Kidney (tissue), 14 donors: ENCODE data around the gene SPRING1. TPM values are rescaled to one million over a fixed set of nuclear protein-coding genes. Genes with fewer than 3 reads are reported as not detected.

Experiments used
- DNase-seq, 5 donors: peaks; one replicate each; pipeline ENCODE4 v3.0.0-alpha.2; 2013 to 2020
- FAIRE-seq: peaks from 2 replicates; lab custom pipeline; 2012; peaks lifted over from hg19 to GRCh38; lab: Jason Lieb, UNC
- H3K27ac ChIP-seq, 2 donors: one replicate each; pipeline ENCODE4 v1.7.0; 2013; ENCODE audit warnings: low read depth in 2 of 2, low read length in 2 of 2, inconsistent platforms in 1 of 2
- H3K27me3 ChIP-seq: one replicate; pipeline ENCODE4 v1.7.1; 2013; ENCODE audit warnings: low read length, inconsistent platforms; ENCODE audit not compliant: control insufficient read depth, insufficient read depth
- H3K36me3 ChIP-seq, 3 donors: one replicate each; pipeline versions ENCODE4 v1.7.0 to v1.7.1; 2013; ENCODE audit warnings: low read length in 3 of 3, control low read depth in 1 of 3, inconsistent platforms in 1 of 3; ENCODE audit not compliant: insufficient read depth in 3 of 3, control insufficient read depth in 2 of 3
- H3K4me1 ChIP-seq, 3 donors: one replicate each; pipeline versions ENCODE4 v1.7.0 to v1.7.1; 2013; ENCODE audit warnings: low read length in 3 of 3, inconsistent platforms in 1 of 3, low read depth in 1 of 3; ENCODE audit not compliant: control insufficient read depth in 2 of 3, insufficient read depth in 2 of 3
- H3K4me3 ChIP-seq, 3 donors: one replicate each; pipeline versions ENCODE4 v1.7.0 to v1.8.1; 2013; ENCODE audit warnings: low read length in 3 of 3, control low read depth in 1 of 3, inconsistent platforms in 1 of 3
- H3K9ac ChIP-seq, 3 donors: one replicate each; pipeline versions ENCODE4 v1.7.0 to v1.7.1; 2013; ENCODE audit warnings: low read length in 3 of 3, control low read depth in 1 of 3, inconsistent platforms in 1 of 3
- H3K9me3 ChIP-seq, 3 donors: one replicate each; pipeline versions ENCODE4 v1.7.0 to v1.7.1; 2013; ENCODE audit warnings: low read length in 3 of 3, control low read depth in 1 of 3, inconsistent platforms in 1 of 3; ENCODE audit not compliant: control insufficient read depth in 2 of 3, insufficient read depth in 1 of 3
- intact Hi-C: fragments of 100-400 bp; cut with DNase I; formaldehyde crosslinking; loops from one replicate; pipeline ENCODE4 v1.11.1; 2022
- polyA plus RNA-seq: library from polyadenylated mRNA; stranded (reverse); fragments of 350-450 nt; fragmentation: Illumina TruSeq; extraction: RNeasy Lipid Tissue Mini Kit (QIAGEN cat#74804); gene quantifications from one replicate; pipeline ENCODE4 v1.2.3, GENCODE V29; 2014; ENCODE audit warnings: low read depth, low replicate concordance; ENCODE audit not compliant: insufficient read depth
- total RNA-seq: library from RNA; stranded (reverse); fragmentation: NEBNext Ultra II Directional; extraction: Animal tissue kit (Norgen Biotek cat#: 25700); gene quantifications from one replicate; pipeline ENCODE4 v1.2.1, GENCODE V29; 2021
- TF ChIP-seq, protein P1 (sequence below): IDR thresholded peaks from 3 replicates; pipeline ENCODE4 v1.5.1; 2012; ENCODE audit warnings: mild to moderate bottlenecking, moderate library complexity, borderline replicate concordance; ENCODE audit not compliant: insufficient read depth; ENCODE audit errors: extremely low read depth
- donor health status: control.
- donor health status: control.
- donor health status: control.
- donor health status: control.
- donor health status: control.
- donor health status: DM: yes; HTN: yes; CAD: no.
- donor health status: Normal renal cell carcinoma (clear cell type).

The SPRING1 gene
- total and polyA plus RNA-seq, 2 donors from 2014 or later = 45.3 to 49.4 TPM

DNA sequence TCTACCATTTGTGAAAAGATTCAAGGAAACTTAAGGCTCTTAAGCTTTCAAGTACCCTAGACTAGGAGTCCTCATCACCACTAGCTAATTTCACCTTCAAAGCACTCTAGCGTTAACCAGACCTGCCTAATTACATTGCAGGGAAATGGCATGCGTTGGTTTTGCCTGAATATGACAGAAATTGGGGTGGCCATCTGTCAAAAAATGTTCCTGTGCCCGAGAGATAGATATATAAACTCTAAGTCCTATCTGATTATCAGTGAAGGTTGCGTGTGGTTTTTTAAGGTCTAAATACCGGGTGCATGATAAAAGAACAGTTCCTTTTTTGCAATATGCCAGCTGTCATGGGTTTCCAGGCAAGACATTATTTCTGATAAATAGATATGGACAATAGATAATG lies 48.3 kb downstream of the SPRING1 start:
- H3K9me3 ChIP-seq = no peaks in the 10 kb centered on the region

More for the DNA sequence above, 48.3 kb downstream of the SPRING1 start:
- TF ChIP-seq, protein P1, sequence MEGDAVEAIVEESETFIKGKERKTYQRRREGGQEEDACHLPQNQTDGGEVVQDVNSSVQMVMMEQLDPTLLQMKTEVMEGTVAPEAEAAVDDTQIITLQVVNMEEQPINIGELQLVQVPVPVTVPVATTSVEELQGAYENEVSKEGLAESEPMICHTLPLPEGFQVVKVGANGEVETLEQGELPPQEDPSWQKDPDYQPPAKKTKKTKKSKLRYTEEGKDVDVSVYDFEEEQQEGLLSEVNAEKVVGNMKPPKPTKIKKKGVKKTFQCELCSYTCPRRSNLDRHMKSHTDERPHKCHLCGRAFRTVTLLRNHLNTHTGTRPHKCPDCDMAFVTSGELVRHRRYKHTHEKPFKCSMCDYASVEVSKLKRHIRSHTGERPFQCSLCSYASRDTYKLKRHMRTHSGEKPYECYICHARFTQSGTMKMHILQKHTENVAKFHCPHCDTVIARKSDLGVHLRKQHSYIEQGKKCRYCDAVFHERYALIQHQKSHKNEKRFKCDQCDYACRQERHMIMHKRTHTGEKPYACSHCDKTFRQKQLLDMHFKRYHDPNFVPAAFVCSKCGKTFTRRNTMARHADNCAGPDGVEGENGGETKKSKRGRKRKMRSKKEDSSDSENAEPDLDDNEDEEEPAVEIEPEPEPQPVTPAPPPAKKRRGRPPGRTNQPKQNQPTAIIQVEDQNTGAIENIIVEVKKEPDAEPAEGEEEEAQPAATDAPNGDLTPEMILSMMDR = no peak
- intact Hi-C loops = no loop called here
- Histone ChIP-seq H3K4me1 (peaks cover 0 to 4% (median 3%) of the 10 kb centered on the region in 3 donors), H3K36me3 (no peaks in the 10 kb centered on the region), H3K9ac (no peak overlapping the region), H3K4me3 (no peak overlapping the region), H3K27ac (no peak overlapping the region), H3K27me3 (peaks cover 4% of the 10 kb centered on the region)
- FAIRE-seq = no peak
- DNase-seq = no peak

Other genes with a start within 250 kb of the SPRING1 start
- 2.1 TPM for gene MAP1LC3B2, start 178.7 kb downstream of the SPRING1 start, total RNA-seq
- gene MAP1LC3B2, start 178.7 kb downstream of the SPRING1 start, polyA plus RNA-seq = 4.5 TPM
- 6.8 TPM for gene RNFT2, start 246 bp upstream of the SPRING1 start, total RNA-seq
- gene RNFT2, start 246 bp upstream of the SPRING1 start, polyA plus RNA-seq = 4.3 TPM
- gene HRK, start 143.4 kb upstream of the SPRING1 start, total RNA-seq = 5.0 TPM
- not detected for gene HRK, start 143.4 kb upstream of the SPRING1 start, polyA plus RNA-seq
- gene FBXW8, start 172.9 kb upstream of the SPRING1 start, total RNA-seq = 20.3 TPM
- 3.3 TPM for gene FBXW8, start 172.9 kb upstream of the SPRING1 start, polyA plus RNA-seq